NCI-H1694 (cell line): Measurements from ENCODE around the gene OPCML.
A peak's percentile ranks its signal among the peaks of the same experiment; 100 is the strongest.

ENCODE experiments used
- DNase-seq: peaks from one replicate; lab custom pipeline; 2025; lab: John Stamatoyannopoulos, UW

Gene OPCML

DNA sequence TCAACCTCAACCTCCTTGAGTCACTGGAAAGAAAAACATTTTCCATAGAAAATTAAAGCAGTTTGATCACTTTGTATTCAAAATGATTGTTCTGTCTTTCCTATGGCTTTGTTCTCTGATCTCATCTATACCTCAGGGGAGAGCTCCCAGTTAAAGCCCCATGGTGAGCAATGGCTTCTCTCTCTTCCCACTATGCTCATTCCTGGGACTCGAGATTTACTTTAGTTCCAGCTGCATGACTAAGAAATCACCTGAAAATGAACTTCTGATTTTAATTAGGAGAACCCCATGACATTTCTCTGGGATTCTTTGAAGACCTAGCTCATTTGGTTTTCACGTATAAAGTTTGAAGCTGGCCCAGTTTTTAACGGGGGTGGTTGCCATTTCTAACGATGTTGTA is 921.5 kb downstream of the OPCML start:
- DNase-seq: no peak

DNA sequence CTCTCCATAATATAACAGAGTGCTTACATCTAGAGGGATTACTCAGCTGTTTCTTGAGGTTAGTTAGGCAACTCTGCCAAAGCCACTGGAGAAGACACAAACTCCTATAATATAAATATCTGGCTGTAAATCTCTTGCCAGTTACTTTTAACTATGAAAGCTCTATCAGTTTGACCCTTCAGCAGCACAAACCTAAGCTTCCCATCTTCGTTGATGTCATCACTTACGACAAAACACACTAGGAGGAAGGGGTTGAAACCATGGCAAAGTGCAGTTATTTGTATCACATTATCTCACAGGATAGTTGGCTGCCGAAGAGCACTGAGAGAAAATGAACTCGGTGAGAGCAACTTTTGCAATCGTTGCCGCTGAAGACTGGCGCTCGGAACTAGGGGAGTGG is 922.1 kb downstream of the OPCML start:
- no peak for DNase-seq

- no peak for DNase-seq
Measured at GRCh38 chr11:132607575-132607974, 924.7 kb downstream of the OPCML start.

- no peak for DNase-seq
Measured at GRCh38 chr11:132605825-132606570, 926.3 kb downstream of the OPCML start.

DNA sequence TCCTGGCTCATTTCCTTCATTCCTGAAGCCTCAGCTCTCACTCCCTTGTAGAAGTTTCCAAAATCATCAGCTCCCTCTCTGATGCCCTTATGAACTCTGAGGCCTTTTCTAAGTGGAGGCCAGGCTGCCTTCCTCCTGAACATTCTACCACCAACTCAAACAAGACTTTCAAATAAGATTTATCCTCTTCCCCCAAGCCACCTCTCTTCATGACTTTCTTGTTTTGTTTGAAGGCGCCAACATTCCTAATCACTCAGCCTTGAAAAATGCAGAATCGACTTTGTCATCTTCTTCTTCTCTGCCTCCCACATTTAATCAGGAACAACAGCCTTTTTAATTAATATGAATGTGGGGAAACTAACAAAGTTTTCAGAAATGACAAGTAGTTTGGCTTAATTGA is 927.9 kb downstream of the OPCML start:
- no peak for DNase-seq

- peak; percentile 3 for DNase-seq
Measured at GRCh38 chr11:132601875-132602274, 930.4 kb downstream of the OPCML start.

DNA sequence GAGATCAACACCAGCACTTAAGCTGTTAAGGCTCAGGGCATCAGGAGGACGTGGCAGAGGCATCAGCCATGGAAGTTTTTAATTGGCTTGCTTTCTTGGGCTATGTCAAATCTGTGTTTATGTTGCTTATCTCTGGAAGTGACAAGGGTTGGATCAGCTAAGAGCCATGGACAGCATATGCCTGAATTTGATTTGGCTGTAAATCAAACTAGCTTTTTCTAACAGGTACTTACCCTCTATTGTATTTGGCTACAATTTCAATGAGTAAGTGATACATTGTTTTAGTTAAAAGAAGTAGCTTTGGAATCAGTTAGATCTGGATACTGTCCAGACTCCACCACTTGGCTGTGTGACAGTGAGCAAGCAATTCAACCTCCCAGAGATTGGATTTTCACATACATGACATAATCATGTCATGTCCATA is 936.6 kb downstream of the OPCML start:
- no peak for DNase-seq

GRCh38 chr11:132595246-132595645 is 937.1 kb downstream of the OPCML start:
- DNase-seq: no peak

GRCh38 chr11:132590986-132591385 is 941.3 kb downstream of the OPCML start:
- no peak for DNase-seq

DNA sequence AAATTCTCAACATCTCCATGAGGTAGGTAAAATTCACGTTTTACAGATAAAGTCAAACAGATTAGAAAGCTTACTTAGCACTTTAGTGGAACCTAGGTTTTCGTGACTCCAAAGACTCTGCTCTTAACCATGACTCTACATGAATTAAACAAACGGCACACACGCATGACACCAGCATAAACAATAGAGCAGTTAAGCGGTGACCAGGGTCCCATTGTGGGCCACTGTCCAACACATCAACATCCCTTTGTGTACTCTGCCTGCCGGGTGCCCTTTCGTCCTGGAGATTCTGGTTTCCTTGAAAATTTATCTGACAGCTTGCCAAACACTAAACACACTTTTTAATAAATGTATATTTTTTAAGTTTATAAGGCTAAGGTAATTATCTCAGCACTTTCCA is 941.7 kb downstream of the OPCML start:
- DNase-seq: no peak

DNA sequence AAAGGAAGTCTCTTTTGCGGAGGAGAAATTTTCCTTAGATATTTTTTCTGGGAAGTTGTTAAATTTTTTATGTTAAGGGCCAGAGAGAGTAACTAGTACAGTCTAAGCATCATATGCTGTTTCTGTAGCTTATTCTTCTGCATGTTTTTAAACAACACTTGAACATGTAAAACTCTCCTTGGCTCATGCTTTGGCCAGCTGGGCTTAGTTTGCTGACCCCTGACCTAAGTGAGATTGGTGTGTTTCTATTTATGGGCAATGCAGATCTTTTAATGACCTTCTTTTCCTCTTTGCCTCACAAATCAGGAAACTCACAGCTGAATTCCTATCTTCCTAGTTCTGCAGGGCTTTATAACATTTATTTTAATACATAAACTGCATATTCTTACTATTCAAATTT is 942.5 kb downstream of the OPCML start:
- no peak for DNase-seq

DNA sequence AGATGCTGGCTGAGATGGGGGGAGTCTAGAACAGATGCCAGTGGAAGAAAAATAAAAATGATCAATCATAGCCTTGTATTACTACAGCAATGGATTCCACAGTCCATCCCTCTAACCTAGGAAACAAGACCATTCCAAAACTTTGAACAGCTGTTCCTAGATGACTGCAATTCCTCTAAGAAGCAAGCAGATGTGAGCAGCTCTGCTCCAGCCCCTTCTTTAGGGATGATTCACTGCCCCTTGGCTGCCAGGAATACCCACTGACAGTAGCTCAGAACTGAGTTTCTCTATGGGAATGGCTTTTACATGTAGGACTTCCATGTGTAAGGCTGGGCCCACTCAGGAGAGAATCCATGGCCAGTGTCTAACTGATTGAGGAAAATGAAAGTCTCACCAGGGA is 943.9 kb downstream of the OPCML start:
- no peak for DNase-seq

DNA sequence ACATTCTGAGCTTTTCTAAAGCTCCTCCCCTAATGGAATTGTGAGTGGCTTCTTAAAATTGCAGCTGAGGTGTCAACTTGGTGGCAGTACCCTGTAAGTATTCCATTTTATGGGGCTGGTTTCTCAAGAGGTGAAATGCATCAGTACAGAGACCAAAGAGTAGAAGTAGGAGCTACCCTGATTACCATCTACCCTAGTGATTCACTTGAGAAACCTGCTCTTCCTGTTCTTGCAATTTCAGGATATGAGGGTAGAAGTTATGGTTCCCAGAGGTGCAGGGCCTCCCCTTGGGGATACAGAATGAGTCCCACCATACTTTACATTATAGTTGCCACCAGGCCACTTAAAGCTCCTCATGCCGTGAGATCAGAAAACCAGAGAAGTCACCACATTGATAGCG is 944.6 kb downstream of the OPCML start:
- no peak for DNase-seq

DNA sequence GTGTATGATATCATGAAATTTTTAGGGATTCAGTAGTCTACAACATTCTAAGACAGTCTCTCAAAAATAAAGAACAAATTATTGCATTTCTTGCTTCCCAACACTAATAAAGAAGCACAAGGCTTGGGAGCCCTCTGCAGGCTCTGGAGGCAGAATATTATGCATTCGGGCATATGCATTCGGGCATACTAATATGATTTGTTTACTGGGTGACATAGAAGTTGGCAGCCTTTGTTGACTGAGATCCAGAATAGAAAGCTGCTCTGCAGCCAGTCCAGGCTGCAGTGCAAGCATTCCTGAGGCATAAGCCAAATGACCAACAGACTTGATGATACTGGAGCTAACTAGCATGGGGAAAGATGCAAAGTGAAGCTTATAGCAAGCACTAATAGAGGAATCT is 945.5 kb downstream of the OPCML start:
- peak; percentile 47 for DNase-seq

GRCh38 chr11:132579634-132580327 is 952.5 kb downstream of the OPCML start:
- no peak for DNase-seq

GRCh38 chr11:132579136-132579535 is 953.2 kb downstream of the OPCML start:
- no peak for DNase-seq

GRCh38 chr11:132578580-132578979 is 953.7 kb downstream of the OPCML start:
- no peak for DNase-seq

- peak; percentile 8 for DNase-seq
Measured at GRCh38 chr11:132576706-132577105, 955.6 kb downstream of the OPCML start.

DNA sequence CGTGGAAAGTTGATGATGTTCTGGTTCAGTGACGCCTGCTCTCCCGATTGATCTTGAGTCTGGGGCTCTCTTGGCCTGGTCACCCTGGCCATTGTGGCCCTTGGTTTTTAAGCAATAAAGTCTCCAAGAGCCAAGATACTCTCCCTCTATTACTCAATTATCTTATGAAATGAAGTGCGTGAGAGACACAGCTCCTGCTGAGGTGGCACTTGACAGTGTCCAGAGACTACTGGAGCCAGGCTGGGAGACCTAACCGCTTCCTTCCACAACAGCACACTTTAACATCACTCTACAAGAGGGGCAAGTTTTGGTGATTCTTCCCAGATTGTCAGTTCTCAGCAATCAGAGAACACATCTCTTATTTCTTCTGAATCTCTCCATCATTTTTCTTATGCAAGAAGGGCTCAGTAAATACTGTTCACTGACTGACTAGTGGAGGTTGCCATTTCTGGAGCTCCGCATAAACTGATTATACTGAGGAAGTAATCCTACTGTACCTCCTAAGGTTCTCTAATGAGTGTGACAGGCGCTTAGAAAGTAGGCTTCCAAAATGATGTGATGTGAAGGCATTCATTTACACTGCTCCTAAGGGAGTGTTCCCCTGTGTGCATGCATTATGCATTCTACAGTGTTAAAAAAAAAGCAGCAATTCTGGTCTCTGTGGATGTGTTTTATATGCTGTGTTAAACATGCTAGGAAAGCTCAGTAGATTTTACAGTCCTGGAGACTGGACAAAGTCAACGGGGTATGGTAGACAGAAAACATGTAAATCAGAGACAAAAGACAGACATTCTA is 968.0 kb downstream of the OPCML start:
- no peak for DNase-seq

- DNase-seq: no peak
Measured at GRCh38 chr11:132563050-132563449, 969.3 kb downstream of the OPCML start.

GRCh38 chr11:132561937-132562336 is 970.4 kb downstream of the OPCML start:
- no peak for DNase-seq

- no peak for DNase-seq
Measured at GRCh38 chr11:132559331-132560036, 972.8 kb downstream of the OPCML start.
